GM19238 (cell line): ENCODE measurements around the gene RUSF1.
"Not testable (repeated sequence)": the region's sequence is repeated elsewhere in the genome, so short reads cannot be mapped to it uniquely, and the experiment has no call there.

ENCODE experiments used
- DNase-seq: peaks from one replicate; pipeline ENCODE4 v3.0.0; 2011; ENCODE audit warnings: low spot score; ENCODE audit not compliant: insufficient read length

RUSF1 gene

GRCh38 chr16:31453255-31454204 is 54.7 kb downstream of the RUSF1 start:
- no peak for DNase-seq

DNA sequence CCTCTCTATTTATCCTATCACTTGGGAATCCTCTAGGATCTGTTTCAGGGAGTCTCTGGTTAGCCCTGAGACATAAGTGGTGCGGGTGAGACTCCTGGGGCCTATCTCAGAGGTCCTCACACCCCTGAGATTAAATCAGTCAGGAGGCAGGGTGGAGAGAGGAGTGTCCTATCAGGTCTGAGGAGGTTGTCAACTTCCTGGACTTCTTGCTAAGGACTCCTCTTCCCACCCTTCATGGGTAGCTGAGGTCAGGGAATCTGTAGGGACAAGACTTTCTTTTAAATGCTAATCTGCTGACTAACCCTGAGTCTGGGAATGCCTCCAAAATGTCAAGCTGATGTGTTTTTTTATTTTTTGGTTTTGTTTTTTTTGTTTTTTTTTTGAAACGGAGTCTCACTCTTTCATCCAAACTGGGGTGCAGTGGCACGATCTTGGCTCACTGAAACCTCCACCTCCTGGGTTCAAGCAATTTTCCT is 55.5 kb downstream of the RUSF1 start:
- DNase-seq = no peak

GRCh38 chr16:31451681-31452351 is 56.4 kb downstream of the RUSF1 start:
- DNase-seq = no peak

DNA sequence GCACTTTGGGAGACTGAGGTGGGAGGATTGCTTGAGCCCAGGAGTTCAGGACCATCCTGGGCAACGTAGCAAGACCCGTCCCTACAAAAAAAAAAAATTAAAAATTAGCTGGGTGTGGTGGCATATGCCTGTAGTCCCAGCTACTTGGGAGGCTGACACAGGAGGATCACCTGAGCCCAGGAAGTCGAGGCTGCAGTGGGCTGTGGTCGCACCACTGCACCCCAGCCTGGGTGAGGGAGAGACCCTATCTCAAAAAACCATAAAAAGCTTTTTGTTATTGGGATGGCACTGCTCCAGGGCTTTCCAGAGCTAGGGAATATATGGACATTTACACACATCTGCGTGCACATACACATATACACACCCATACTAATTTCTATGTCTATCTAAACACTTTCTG is 57.0 kb downstream of the RUSF1 start:
- DNase-seq = no peak

DNA sequence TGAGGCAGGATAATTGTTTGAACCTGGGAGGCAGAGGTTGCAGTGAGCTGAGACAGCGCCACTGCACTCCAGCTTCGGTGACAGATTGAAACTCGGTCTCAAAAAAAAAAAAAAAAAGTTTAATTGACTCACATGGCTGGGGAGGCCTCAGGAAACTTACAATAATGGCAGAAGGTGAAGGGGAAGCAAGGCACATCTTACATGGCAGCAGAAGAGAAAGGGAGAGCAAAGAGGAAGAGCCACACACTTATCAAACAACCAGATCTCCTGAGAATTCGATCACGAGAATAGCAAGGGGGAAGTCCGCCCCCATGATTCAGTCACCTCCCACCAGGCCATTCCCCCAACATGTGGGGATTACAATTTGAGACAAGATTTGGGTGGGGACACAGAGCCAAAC is 62.3 kb downstream of the RUSF1 start:
- DNase-seq = not testable (repeated sequence)

GRCh38 chr16:31441956-31442355 is 66.2 kb downstream of the RUSF1 start:
- no peak for DNase-seq

DNA sequence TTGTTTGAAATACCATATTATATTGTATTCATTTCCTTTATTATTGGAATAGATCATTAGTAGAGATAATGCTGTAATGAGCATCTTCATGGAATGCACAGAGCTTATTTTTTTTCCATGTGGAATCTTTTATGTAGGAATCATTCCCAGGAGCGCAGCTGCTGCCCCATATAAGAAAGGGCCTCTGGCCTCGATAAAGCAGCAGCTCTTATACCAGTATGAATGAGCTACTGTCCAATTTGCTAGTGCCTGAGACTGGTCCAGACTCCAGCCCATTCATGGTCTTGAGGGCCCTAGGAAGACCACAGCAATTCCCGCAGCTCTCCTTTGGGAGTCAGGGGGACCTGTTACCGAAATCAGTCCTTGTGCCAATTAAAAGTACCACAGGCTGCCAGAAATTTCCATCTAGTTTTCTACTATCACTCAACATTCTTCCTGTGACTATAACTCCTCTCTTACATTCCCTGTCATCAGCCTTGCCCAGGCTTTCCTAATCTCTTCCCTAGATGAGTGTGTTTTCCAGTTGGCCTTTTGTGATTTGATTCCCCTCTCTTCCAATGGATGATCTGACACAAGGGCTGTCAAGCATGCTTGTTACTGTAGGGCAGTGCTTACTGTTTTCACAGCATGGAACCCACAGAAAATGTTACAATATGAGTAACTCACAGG is 67.5 kb downstream of the RUSF1 start:
- no peak for DNase-seq

DNA sequence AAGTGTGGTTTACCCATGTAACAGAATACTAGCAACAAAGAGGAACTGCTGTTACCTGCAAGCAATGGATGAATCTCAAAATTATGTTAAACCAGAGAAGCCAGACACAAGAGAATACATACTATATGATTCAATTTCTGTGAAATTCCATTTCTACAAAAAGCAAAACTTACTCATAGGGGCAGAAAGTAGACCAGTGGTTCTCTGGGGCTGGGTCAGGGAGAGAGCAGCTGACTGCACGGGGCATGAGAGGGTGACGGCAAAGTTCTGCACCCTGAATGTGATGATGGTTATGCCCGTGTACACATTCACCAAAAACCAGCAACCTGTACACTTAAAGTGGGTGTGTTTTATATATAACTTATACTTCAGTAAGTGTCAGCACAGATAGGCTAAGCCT is 68.7 kb downstream of the RUSF1 start:
- DNase-seq = no peak
